ENCODE data around the gene ALG9. TPM values are rescaled to one million over a fixed set of nuclear protein-coding genes. Genes with fewer than 3 reads are reported as not detected.

Gene ALG9
- total and polyA plus RNA-seq, 2 of the 4 experiments (the other 2 are of a cell fraction), result 20.7 to 35.7 TPM

DNA sequence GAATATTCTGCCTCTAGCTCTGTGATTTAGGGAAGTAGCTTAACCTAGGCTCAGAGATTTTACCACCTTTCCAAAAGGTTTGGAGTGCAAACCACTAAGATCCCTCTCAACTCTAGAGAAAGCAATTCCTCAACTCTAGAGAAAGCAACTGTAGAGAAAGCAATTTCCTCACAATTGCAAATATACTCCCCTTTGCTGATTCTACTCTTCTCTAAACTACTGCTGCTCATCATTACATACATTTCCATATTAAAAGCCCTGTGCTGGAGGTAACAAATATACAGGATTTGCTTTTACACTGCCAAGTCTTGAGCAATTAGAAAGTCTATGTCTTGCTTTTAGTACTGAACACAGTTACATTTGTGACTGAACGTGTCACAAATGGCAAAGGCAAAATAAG, 48.2 kb downstream of the ALG9 start:
- Histone ChIP-seq H3K4ac (ENCODE audit: low read depth, low read length) (no peak overlapping the region), H3K4me2 (ENCODE audit: low read depth, low read length) (no peak overlapping the region), H2BK15ac (ENCODE audit: low read depth, low read length) (no peak overlapping the region), H2BK20ac (ENCODE audit: low read depth, low read length) (no peak overlapping the region), H4K20me1 (ENCODE audit: insufficient read depth, low read length) (peaks cover 3% of the 10 kb centered on the region; the same call in 1 of the 2 replicates), H2AFZ (replicated peaks; ENCODE audit: low read length, poor library complexity) (no peak overlapping the region), H3K79me1 (ENCODE audit: low read depth in 1 of 2, low read length in 2 of 2) (peaks cover 0 to 8% of the 10 kb centered on the region in 2 experiments; a peak in 2 of 4 replicates), H2AK9ac (replicated peaks; ENCODE audit: low read depth, low read length, poor library complexity) (no peak overlapping the region), H2AK5ac (ENCODE audit: low read depth, low read length) (no peak overlapping the region), H4K8ac (ENCODE audit: low read depth in 2 of 2, low read length in 2 of 2) (no peak overlapping the region), H2BK5ac (ENCODE audit: low read depth, low read length, poor library complexity, severe bottlenecking) (no peak overlapping the region), H2BK120ac (ENCODE audit: low read depth, low read length) (no peak overlapping the region), H3K27me3 (ENCODE audit: control insufficient read depth, insufficient read depth, low read length) (no peaks in the 10 kb centered on the region), H3K14ac (replicated peaks; ENCODE audit: low read depth, low read length) (no peak overlapping the region), H4K5ac (ENCODE audit: low read depth, low read length) (no peak overlapping the region), H3K4me1 (ENCODE audit: control insufficient read depth, insufficient read depth, low read length) (peaks cover 10% of the 10 kb centered on the region), H3K56ac (ENCODE audit: extremely low read depth, insufficient read depth, low read length) (no peak overlapping the region), H3K4me3 (ENCODE audit: insufficient read depth, low read depth, low read length) (no peak overlapping the region), H3K9me3 (ENCODE audit: control insufficient read depth, insufficient read depth, low read length) (no peaks in the 10 kb centered on the region), H3K9ac (ENCODE audit: low read depth, low read length) (no peak overlapping the region), H3K36me3 (ENCODE audit: control insufficient read depth, insufficient read depth, low read length) (peaks cover 2% of the 10 kb centered on the region; the same call in 1 of the 2 replicates), H3K9me1 (ENCODE audit: insufficient read depth, low read length) (0 out of 2 replicates have a peak, but pooled peaks cover 3% of the 10 kb centered on the region), H3K18ac (ENCODE audit: low read depth, low read length) (no peak overlapping the region), H3K23ac (ENCODE audit: low read depth, low read length) (no peak overlapping the region), H4K91ac (ENCODE audit: insufficient read depth, low read depth, low read length) (no peak overlapping the region), H3K27ac (ENCODE audit: insufficient read depth, low read length) (no peak overlapping the region)
- ChIA-PET POLR2A (ENCODE audit: unreplicated experiment) (no interaction called here), CTCF (interaction anchor here (0.6 to 0.9 kb wide), 2 partner anchors 18 to 218 kb away, joined by 3 to 4 read pairs; no protein-coding TSS in a partner anchor)
- TF ChIP-seq, protein P1, sequence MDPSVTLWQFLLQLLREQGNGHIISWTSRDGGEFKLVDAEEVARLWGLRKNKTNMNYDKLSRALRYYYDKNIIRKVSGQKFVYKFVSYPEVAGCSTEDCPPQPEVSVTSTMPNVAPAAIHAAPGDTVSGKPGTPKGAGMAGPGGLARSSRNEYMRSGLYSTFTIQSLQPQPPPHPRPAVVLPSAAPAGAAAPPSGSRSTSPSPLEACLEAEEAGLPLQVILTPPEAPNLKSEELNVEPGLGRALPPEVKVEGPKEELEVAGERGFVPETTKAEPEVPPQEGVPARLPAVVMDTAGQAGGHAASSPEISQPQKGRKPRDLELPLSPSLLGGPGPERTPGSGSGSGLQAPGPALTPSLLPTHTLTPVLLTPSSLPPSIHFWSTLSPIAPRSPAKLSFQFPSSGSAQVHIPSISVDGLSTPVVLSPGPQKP (IDR thresholded peaks at IDR 0.05; ENCODE audit: borderline replicate concordance, low read depth, low read length), result no peak
- TF ChIP-seq, protein P2, sequence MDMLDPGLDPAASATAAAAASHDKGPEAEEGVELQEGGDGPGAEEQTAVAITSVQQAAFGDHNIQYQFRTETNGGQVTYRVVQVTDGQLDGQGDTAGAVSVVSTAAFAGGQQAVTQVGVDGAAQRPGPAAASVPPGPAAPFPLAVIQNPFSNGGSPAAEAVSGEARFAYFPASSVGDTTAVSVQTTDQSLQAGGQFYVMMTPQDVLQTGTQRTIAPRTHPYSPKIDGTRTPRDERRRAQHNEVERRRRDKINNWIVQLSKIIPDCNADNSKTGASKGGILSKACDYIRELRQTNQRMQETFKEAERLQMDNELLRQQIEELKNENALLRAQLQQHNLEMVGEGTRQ (IDR thresholded peaks at IDR 0.05; ENCODE audit: low read depth, low read length), result no peak
- TF ChIP-seq SMC3 (IDR thresholded peaks at IDR 0.05; ENCODE audit: low read depth, low read length), result no peak
- TF ChIP-seq FOS (IDR thresholded peaks at IDR 0.05; ENCODE audit: low read depth, low read length), result no peak
- no peak for TF ChIP-seq MAZ (IDR thresholded peaks at IDR 0.05; ENCODE audit: borderline replicate concordance, low read depth, low read length)
- TF ChIP-seq POLR2A (IDR thresholded peaks at IDR 0.05; ENCODE audit: low read depth, low read length), result no peak
- no peak for TF ChIP-seq MXI1 (IDR thresholded peaks at IDR 0.05; ENCODE audit: borderline replicate concordance, low read depth, low read length)
- TF ChIP-seq, protein P3, sequence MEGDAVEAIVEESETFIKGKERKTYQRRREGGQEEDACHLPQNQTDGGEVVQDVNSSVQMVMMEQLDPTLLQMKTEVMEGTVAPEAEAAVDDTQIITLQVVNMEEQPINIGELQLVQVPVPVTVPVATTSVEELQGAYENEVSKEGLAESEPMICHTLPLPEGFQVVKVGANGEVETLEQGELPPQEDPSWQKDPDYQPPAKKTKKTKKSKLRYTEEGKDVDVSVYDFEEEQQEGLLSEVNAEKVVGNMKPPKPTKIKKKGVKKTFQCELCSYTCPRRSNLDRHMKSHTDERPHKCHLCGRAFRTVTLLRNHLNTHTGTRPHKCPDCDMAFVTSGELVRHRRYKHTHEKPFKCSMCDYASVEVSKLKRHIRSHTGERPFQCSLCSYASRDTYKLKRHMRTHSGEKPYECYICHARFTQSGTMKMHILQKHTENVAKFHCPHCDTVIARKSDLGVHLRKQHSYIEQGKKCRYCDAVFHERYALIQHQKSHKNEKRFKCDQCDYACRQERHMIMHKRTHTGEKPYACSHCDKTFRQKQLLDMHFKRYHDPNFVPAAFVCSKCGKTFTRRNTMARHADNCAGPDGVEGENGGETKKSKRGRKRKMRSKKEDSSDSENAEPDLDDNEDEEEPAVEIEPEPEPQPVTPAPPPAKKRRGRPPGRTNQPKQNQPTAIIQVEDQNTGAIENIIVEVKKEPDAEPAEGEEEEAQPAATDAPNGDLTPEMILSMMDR (conservative IDR thresholded peaks at IDR 0.05; ENCODE audit: low read depth, low read length), result no peak
- no peak for TF ChIP-seq RFX5 (IDR thresholded peaks at IDR 0.05; ENCODE audit: low read depth, low read length)
- TF ChIP-seq NFE2L2 (IDR thresholded peaks at IDR 0.05; ENCODE audit: low read depth, low read length), result no peak
- no peak for TF ChIP-seq RCOR1 (IDR thresholded peaks at IDR 0.05; ENCODE audit: insufficient replicate concordance, low read length)
- no peak for TF ChIP-seq CHD1 (IDR thresholded peaks at IDR 0.05; ENCODE audit: low read depth, low read length)
- no peak for TF ChIP-seq BHLHE40 (IDR thresholded peaks at IDR 0.05; ENCODE audit: low read depth, low read length)
- TF ChIP-seq MAFK (IDR thresholded peaks at IDR 0.05; ENCODE audit: low read depth, low read length), result no peak
- no peak for TF ChIP-seq RAD21 (IDR thresholded peaks at IDR 0.05; ENCODE audit: low read length)
- TF ChIP-seq CEBPB (IDR thresholded peaks at IDR 0.05; ENCODE audit: low read depth, low read length), result no peak
- in situ Hi-C loops (cut with MboI; ENCODE audit: low sequenced_read_pairs) (no loop called here), dilution Hi-C loops (cut with HindIII; ENCODE audit: low sequenced_read_pairs, unreplicated experiment) (no loop called here), intact Hi-C loops (cut with micrococcal nuclease) (no loop called here)
- no CpG with 5 or more reads among the region's 1 CpG for WGBS, 2 experiments (ENCODE audit: extremely low coverage in 2 of 2, insufficient read length in 1 of 2)
- DNase-seq (no peak), ATAC-seq (ENCODE audit: low read depth) (no peak)
- no TSS peak for BruUV-seq (replicated peaks)
